ENCODE measurements around the gene PRSS38.

GRCh38 chr1:227803933-227804332 lies 11.5 kb upstream of the PRSS38 start:
- TF ChIP-seq POLR2A (IDR thresholded peaks at IDR 0.05), result no peak
- no peak for TF ChIP-seq CTCF (IDR thresholded peaks at IDR 0.05)

Data from esophagus squamous epithelium (tissue), 4 donors.